Measurements from ENCODE around the gene TXNRD1. TPM values are rescaled to one million over a fixed set of nuclear protein-coding genes. Genes with fewer than 3 reads are reported as not detected.

The TXNRD1 gene
- total and polyA plus RNA-seq, 10 donors: 13.7 to 107 (median 56.8) TPM

GRCh38 chr12:104177663-104178501 lies 37.7 kb upstream of the TXNRD1 start:
- Histone ChIP-seq H3K36me3 (no peaks in the 10 kb centered on the region), H3K9me3 (peaks cover 0 to 3% (median 0%) of the 10 kb centered on the region in 8 donors), H3K4me1 (peaks cover 0 to 17% (median 3%) of the 10 kb centered on the region in 6 donors), H3K27me3 (replicated peaks in 1 of 7) (peaks cover 0 to 38% (median 0%) of the 10 kb centered on the region in 7 donors), H3K27ac (peak overlapping the region in 7 of 8 donors; percentile 34 to 70 (median 58)), H3K4me3 (no peak overlapping the region)
- 36 to 59% (median 47%) methylated on average over 7 to 8 of the region's 8 CpGs for WGBS, 5 donors
- intact Hi-C loops (cut with DNase I; ENCODE audit: low total_unique reads): no loop called here
- TF ChIP-seq POLR2A (IDR thresholded peaks at IDR 0.05) (no peak), CTCF (IDR thresholded peaks at IDR 0.05 in 8 of 11, conservative IDR thresholded peaks at IDR 0.05 in 3 of 11) (peak in 1 of 11 experiments; percentile 19)
- DNase-seq: no peak

- Histone ChIP-seq H3K9me3 (peaks cover 0 to 21% (median 16%) of the 10 kb centered on the region in 8 donors), H3K27ac (peak overlapping the region in 3 of 8 donors; percentile 0 to 70 (median 65)), H3K4me1 (peaks cover 0 to 17% (median 3%) of the 10 kb centered on the region in 6 donors), H3K27me3 (replicated peaks in 1 of 7) (peaks cover 0 to 22% (median 0%) of the 10 kb centered on the region in 7 donors), H3K4me3 (no peak overlapping the region), H3K36me3 (no peaks in the 10 kb centered on the region)
- TF ChIP-seq POLR2A (IDR thresholded peaks at IDR 0.05) (no peak), CTCF (IDR thresholded peaks at IDR 0.05 in 8 of 11, conservative IDR thresholded peaks at IDR 0.05 in 3 of 11) (no peak), POLR2AphosphoS5 (IDR thresholded peaks at IDR 0.05) (no peak)
- WGBS, 5 donors: 71 to 83% (median 81%) methylated on average over 5 of the region's 5 CpGs
- DNase-seq: no peak
- intact Hi-C loops (cut with DNase I; ENCODE audit: low total_unique reads): no loop called here
These were observed 35.2 kb upstream of the TXNRD1 start for GRCh38 chr12:104180374-104180773.

GRCh38 chr12:104181313-104181712 lies 34.3 kb upstream of the TXNRD1 start:
- Histone ChIP-seq H3K27ac (peak overlapping the region in 4 of 8 donors; percentile 0 to 70 (median 39)), H3K4me1 (peaks cover 0 to 17% (median 3%) of the 10 kb centered on the region in 6 donors), H3K27me3 (replicated peaks in 1 of 7) (peaks cover 0 to 14% (median 0%) of the 10 kb centered on the region in 7 donors)

More at GRCh38 chr12:104181313-104181712, 34.3 kb upstream of the TXNRD1 start:
- intact Hi-C loops (cut with DNase I; ENCODE audit: low total_unique reads): no loop called here
- H3K9me3 ChIP-seq: peaks cover 0 to 21% (median 16%) of the 10 kb centered on the region in 8 donors
- H3K36me3 ChIP-seq: no peaks in the 10 kb centered on the region
- 63 to 78% (median 65%) methylated on average over 4 of the region's 4 CpGs for WGBS, 5 donors
- H3K4me3 ChIP-seq: no peak overlapping the region
- DNase-seq: no peak
- no peak for TF ChIP-seq POLR2A (IDR thresholded peaks at IDR 0.05)
- TF ChIP-seq CTCF (IDR thresholded peaks at IDR 0.05 in 8 of 11, conservative IDR thresholded peaks at IDR 0.05 in 3 of 11): no peak
- no peak for TF ChIP-seq POLR2AphosphoS5 (IDR thresholded peaks at IDR 0.05)

Data from spleen (tissue), 11 donors.